Loucy (cell line): ENCODE results near the gene VWA5B1.

ENCODE experiments used
- H2AFZ ChIP-seq: fragments of 200-600 bp; sonication (generic); 2 replicates; pipeline ENCODE4 v1.6.0; 2016; ENCODE audit warnings: antibody characterized with exemption, mild to moderate bottlenecking, low read length, moderate library complexity
- H3F3A ChIP-seq: fragments of 200-600 bp; 2 replicates; pipeline ENCODE4 v1.6.0; 2016; ENCODE audit warnings: antibody characterized with exemption, low read depth, mild to moderate bottlenecking
- H3K27me3 ChIP-seq: fragments of 200-600 bp; sonication (generic); 2 replicates; pipeline ENCODE4 v1.6.1; 2014; ENCODE audit warnings: low read length, mild to moderate bottlenecking; ENCODE audit not compliant: insufficient read depth, poor library complexity, severe bottlenecking
- H3K36me3 ChIP-seq: fragments of 200-600 bp; sonication (generic); 2 replicates; pipeline ENCODE4 v1.6.1; 2016; ENCODE audit warnings: low read length; ENCODE audit not compliant: insufficient read depth
- H3K4me1 ChIP-seq: fragments of 200-600 bp; sonication (generic); 2 replicates; pipeline ENCODE4 v1.5.1; 2014; ENCODE audit warnings: low read length, mild to moderate bottlenecking; ENCODE audit not compliant: insufficient read depth, poor library complexity, severe bottlenecking
- H3K4me2 ChIP-seq: fragments of 200-600 bp; sonication (generic); 2 replicates; pipeline ENCODE4 v1.6.0; 2014; ENCODE audit warnings: antibody characterized with exemption, low read length, low read depth, mild to moderate bottlenecking; ENCODE audit not compliant: poor library complexity, severe bottlenecking
- H3K4me3 ChIP-seq: fragments of 200-600 bp; sonication (generic); 2 replicates; pipeline ENCODE4 v1.5.1; 2014; ENCODE audit warnings: low read length, mild to moderate bottlenecking, mixed read lengths; ENCODE audit not compliant: poor library complexity, severe bottlenecking
- H3K79me2 ChIP-seq: fragments of 200-600 bp; sonication (generic); 2 replicates; pipeline ENCODE4 v1.6.1; 2014; ENCODE audit warnings: low read length; ENCODE audit not compliant: insufficient read depth
- H3K9ac ChIP-seq: fragments of 200-600 bp; sonication (generic); 2 replicates; pipeline ENCODE4 v1.6.0; 2014; ENCODE audit warnings: mild to moderate bottlenecking, low read depth, low read length, moderate library complexity; ENCODE audit not compliant: poor library complexity, severe bottlenecking
- H3K9me2 ChIP-seq: fragments of 200-600 bp; sonication (generic); replicated peaks from 2 replicates; pipeline ENCODE4 v1.6.1; 2016; ENCODE audit warnings: low read depth, low read length, mixed read lengths
- H3K9me3 ChIP-seq: fragments of 200-600 bp; sonication (generic); 2 replicates; pipeline ENCODE4 v1.6.1; 2014; ENCODE audit warnings: mild to moderate bottlenecking, antibody characterized with exemption, low read length, low read depth; ENCODE audit not compliant: insufficient read depth
- H4K20me1 ChIP-seq: fragments of 200-600 bp; sonication (generic); 2 replicates; pipeline ENCODE4 v1.6.0; 2014; ENCODE audit warnings: antibody characterized with exemption, low read length, mild to moderate bottlenecking; ENCODE audit not compliant: insufficient read depth, poor library complexity, severe bottlenecking
- CTCF ChIP-seq: fragments of 200-600 bp; sonication (generic); conservative IDR thresholded peaks from 2 replicates; pipeline ENCODE4 v1.5.1; 2014; ENCODE audit warnings: mild to moderate bottlenecking, antibody characterized with exemption, low read length
- EZH2phosphoT487 ChIP-seq: fragments of 200-600 bp; IDR thresholded peaks from 2 replicates; pipeline ENCODE4 v1.6.1; 2018; ENCODE audit warnings: antibody characterized with exemption, mild to moderate bottlenecking, moderate library complexity, borderline replicate concordance

Gene VWA5B1

DNA sequence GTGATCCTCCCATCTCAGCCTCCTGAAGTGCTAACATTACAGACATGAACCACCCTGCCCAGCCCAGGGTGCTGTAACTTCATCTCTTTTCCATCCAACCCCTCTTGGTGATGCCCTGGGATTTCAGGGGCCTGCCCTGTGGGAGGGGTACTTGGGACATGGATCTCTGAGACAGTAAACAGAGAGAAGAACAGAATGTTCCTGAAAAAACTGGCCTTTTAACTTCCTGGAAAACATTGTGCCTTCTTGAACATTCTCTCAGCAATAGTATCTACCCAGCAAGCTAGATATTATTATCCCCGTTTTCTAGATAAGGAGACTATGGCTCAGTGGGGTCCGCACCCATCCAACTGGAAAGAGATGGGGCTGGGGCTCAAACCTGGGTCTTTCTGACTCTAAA is 57.0 kb downstream of the VWA5B1 start:
- Histone ChIP-seq H3K4me1 (no peaks in the 10 kb centered on the region), H3K27me3 (no peaks in the 10 kb centered on the region), H3K9ac (no peak overlapping the region), H4K20me1 (no peaks in the 10 kb centered on the region), H3K4me3 (no peak overlapping the region), H3K36me3 (no peaks in the 10 kb centered on the region), H3K4me2 (no peak overlapping the region), H3K9me3 (peaks cover 5% of the 10 kb centered on the region; the same call in 1 of the 2 replicates), H3K79me2 (no peaks in the 10 kb centered on the region), H3F3A (no peaks in the 10 kb centered on the region), H3K9me2 (no peaks in the 10 kb centered on the region), H2AFZ (no peak overlapping the region)
- TF ChIP-seq CTCF (no peak), EZH2phosphoT487 (no peak)

GRCh38 chr1:20348326-20348915 is 57.7 kb downstream of the VWA5B1 start:
- no peaks in the 10 kb centered on the region for H3K9me2 ChIP-seq
- H3K4me3 ChIP-seq, result no peak overlapping the region
- no peak overlapping the region for H3K4me2 ChIP-seq
- no peak overlapping the region for H3K9ac ChIP-seq
- TF ChIP-seq EZH2phosphoT487, result no peak
- TF ChIP-seq CTCF, result no peak
- no peak overlapping the region for H2AFZ ChIP-seq
- no peaks in the 10 kb centered on the region for H3K79me2 ChIP-seq
- peaks cover 5% of the 10 kb centered on the region; the same call in 1 of the 2 replicates for H3K9me3 ChIP-seq
- H3F3A ChIP-seq, result no peaks in the 10 kb centered on the region
- H4K20me1 ChIP-seq, result no peaks in the 10 kb centered on the region
- H3K4me1 ChIP-seq, result no peaks in the 10 kb centered on the region
- no peaks in the 10 kb centered on the region for H3K36me3 ChIP-seq
- H3K27me3 ChIP-seq, result no peaks in the 10 kb centered on the region

- Histone ChIP-seq H3K79me2 (no peaks in the 10 kb centered on the region), H3K9ac (no peak overlapping the region), H3K4me1 (no peaks in the 10 kb centered on the region), H3F3A (no peaks in the 10 kb centered on the region), H2AFZ (no peak overlapping the region), H3K9me3 (peaks cover 5% of the 10 kb centered on the region; the same call in 1 of the 2 replicates), H3K4me3 (no peak overlapping the region), H3K9me2 (no peaks in the 10 kb centered on the region), H3K36me3 (no peaks in the 10 kb centered on the region), H3K4me2 (no peak overlapping the region), H3K27me3 (no peaks in the 10 kb centered on the region), H4K20me1 (no peaks in the 10 kb centered on the region)
- TF ChIP-seq EZH2phosphoT487 (no peak), CTCF (no peak)
These were observed 58.9 kb downstream of the VWA5B1 start for GRCh38 chr1:20349561-20349960.
